Parathyroid adenoma (tissue), 2 donors: ENCODE data around the gene COQ7.

Experiments
- H2AFZ ChIP-seq: fragments of 300-600 bp; sonication (generic); one replicate; pipeline ENCODE4 v1.7.0; 2017; ENCODE audit warnings: antibody characterized with exemption, mild to moderate bottlenecking
- H3K27ac ChIP-seq: fragments of 300-600 bp; sonication (generic); one replicate; pipeline ENCODE4 v1.7.0; 2017
- H3K27me3 ChIP-seq: fragments of 300-600 bp; sonication (generic); one replicate; pipeline ENCODE4 v1.7.0; 2017; ENCODE audit warnings: low read length; ENCODE audit not compliant: control insufficient read depth, insufficient read depth
- H3K36me3 ChIP-seq: fragments of 300-600 bp; sonication (generic); one replicate; pipeline ENCODE4 v1.7.0; 2017; ENCODE audit warnings: low read length; ENCODE audit not compliant: control insufficient read depth, insufficient read depth
- H3K4me1 ChIP-seq: fragments of 300-600 bp; sonication (generic); one replicate; pipeline ENCODE4 v1.7.0; 2017; ENCODE audit warnings: control low read depth
- H3K4me2 ChIP-seq: fragments of 300-600 bp; sonication (generic); one replicate; pipeline ENCODE4 v1.7.0; 2017; ENCODE audit warnings: low read length
- H3K4me3 ChIP-seq: fragments of 300-600 bp; sonication (generic); one replicate; pipeline ENCODE4 v1.7.0; 2017; ENCODE audit warnings: low read depth, low read length
- H3K79me2 ChIP-seq: fragments of 300-600 bp; sonication (generic); one replicate; pipeline ENCODE4 v1.7.0; 2017; ENCODE audit warnings: control low read depth
- H3K9ac ChIP-seq: fragments of 300-600 bp; sonication (generic); one replicate; pipeline ENCODE4 v1.7.0; 2017; ENCODE audit warnings: mild to moderate bottlenecking
- H3K9me3 ChIP-seq: fragments of 300-600 bp; sonication (generic); one replicate; pipeline ENCODE4 v1.7.0; 2017; ENCODE audit warnings: low read length; ENCODE audit not compliant: control insufficient read depth
- CTCF ChIP-seq: fragments of 300-600 bp; sonication (generic); IDR thresholded peaks from one replicate; pipeline ENCODE4 v1.7.0; 2017; ENCODE audit warnings: antibody characterized with exemption, mild to moderate bottlenecking
- donor health status: primary hyperparathyroidism.

Gene COQ7

GRCh38 chr16:19106625-19107020, 39.2 kb downstream of the COQ7 start:
- Histone ChIP-seq H3K27ac (no peak overlapping the region), H3K9me3 (no peaks in the 10 kb centered on the region), H3K79me2 (no peaks in the 10 kb centered on the region), H3K4me3 (no peak overlapping the region), H3K4me1 (no peaks in the 10 kb centered on the region), H2AFZ (no peak overlapping the region), H3K36me3 (no peaks in the 10 kb centered on the region), H3K9ac (no peak overlapping the region), H3K4me2 (no peak overlapping the region), H3K27me3 (no peaks in the 10 kb centered on the region)
- no peak for TF ChIP-seq CTCF

- Histone ChIP-seq H3K36me3 (no peaks in the 10 kb centered on the region), H3K4me1 (no peaks in the 10 kb centered on the region), H3K4me3 (no peak overlapping the region), H3K4me2 (no peak overlapping the region), H3K79me2 (no peaks in the 10 kb centered on the region), H3K9ac (no peak overlapping the region), H3K27me3 (no peaks in the 10 kb centered on the region), H2AFZ (no peak overlapping the region), H3K9me3 (no peaks in the 10 kb centered on the region), H3K27ac (no peak overlapping the region)
- no peak for TF ChIP-seq CTCF
These were observed 41.2 kb downstream of the COQ7 start for GRCh38 chr16:19108409-19109287.

GRCh38 chr16:19109288-19109664, 41.9 kb downstream of the COQ7 start:
- Histone ChIP-seq H2AFZ (no peak overlapping the region), H3K79me2 (no peaks in the 10 kb centered on the region), H3K4me1 (no peaks in the 10 kb centered on the region), H3K9ac (no peak overlapping the region), H3K9me3 (no peaks in the 10 kb centered on the region), H3K4me3 (no peak overlapping the region), H3K36me3 (no peaks in the 10 kb centered on the region), H3K27me3 (no peaks in the 10 kb centered on the region), H3K4me2 (no peak overlapping the region), H3K27ac (no peak overlapping the region)
- no peak for TF ChIP-seq CTCF

GRCh38 chr16:19110537-19111360, 43.3 kb downstream of the COQ7 start:
- TF ChIP-seq CTCF, result no peak
- Histone ChIP-seq H3K4me1 (peaks cover 6% of the 10 kb centered on the region), H2AFZ (no peak overlapping the region), H3K36me3 (no peaks in the 10 kb centered on the region), H3K27ac (no peak overlapping the region), H3K4me3 (no peak overlapping the region), H3K79me2 (no peaks in the 10 kb centered on the region), H3K4me2 (no peak overlapping the region), H3K9me3 (no peaks in the 10 kb centered on the region), H3K27me3 (no peaks in the 10 kb centered on the region), H3K9ac (no peak overlapping the region)
